Stimulated activated CD8-positive, alpha-beta memory T cell treated with anti-CD3 and anti-CD28 coated beads, Interleukin-4, amount 100 ng/mL, for 4 hours (primary cell): ENCODE measurements around the gene S100A13.
"Not testable (repeated sequence)": the region's sequence is repeated elsewhere in the genome, so short reads cannot be mapped to it uniquely, and the experiment has no call there.

ENCODE experiments used
- DNase-seq, 2 donors: peaks; one replicate each; pipeline ENCODE4 v3.0.0-alpha.2; 2020; ENCODE audit warnings: low read depth in 2 of 2, low spot score in 1 of 2

S100A13 gene

GRCh38 chr1:153648000-153648643 lies 20.8 kb upstream of the S100A13 start:
- no peak for DNase-seq

- DNase-seq = no peak
Measured at GRCh38 chr1:153647346-153647714, 20.0 kb upstream of the S100A13 start.

- DNase-seq = no peak
Measured at GRCh38 chr1:153646672-153647345, 19.5 kb upstream of the S100A13 start.

- DNase-seq = no peak
Measured at GRCh38 chr1:153643816-153644215, 16.5 kb upstream of the S100A13 start.

- DNase-seq = no peak
Measured at GRCh38 chr1:153643100-153643499, 15.8 kb upstream of the S100A13 start.

- no peak for DNase-seq
Measured at GRCh38 chr1:153642161-153642560, 14.9 kb upstream of the S100A13 start.

GRCh38 chr1:153640861-153641260 lies 13.6 kb upstream of the S100A13 start:
- DNase-seq = no peak

- not testable (repeated sequence) for DNase-seq
Measured at GRCh38 chr1:153640213-153640612, 12.9 kb upstream of the S100A13 start.

- no peak for DNase-seq
Measured at GRCh38 chr1:153639280-153639679, 12.0 kb upstream of the S100A13 start.

GRCh38 chr1:153638261-153638660 lies 11.0 kb upstream of the S100A13 start:
- DNase-seq = no peak

GRCh38 chr1:153636312-153636711 lies 9.0 kb upstream of the S100A13 start:
- DNase-seq = no peak

- DNase-seq = no peak
Measured at GRCh38 chr1:153635872-153636271, 8.6 kb upstream of the S100A13 start.

GRCh38 chr1:153633754-153634665 lies 6.7 kb upstream of the S100A13 start, which contains the start of gene CHTOP:
Gene CHTOP (plus strand): TSS chr1:153634066. CDS start chr1:153636589, 2,523 bp downstream.
- peak; percentile 90 to 92 for DNase-seq

- no peak for DNase-seq
Measured at GRCh38 chr1:153633161-153633753, 6.0 kb upstream of the S100A13 start.

GRCh38 chr1:153631047-153632022 lies 4.0 kb upstream of the S100A13 start:
- no peak for DNase-seq

- no peak for DNase-seq
Measured at GRCh38 chr1:153630384-153630783, 3.1 kb upstream of the S100A13 start.

- DNase-seq = no peak
Measured at GRCh38 chr1:153629971-153630370, 2.7 kb upstream of the S100A13 start.

- DNase-seq = no peak
Measured at GRCh38 chr1:153629343-153629665, 2.0 kb upstream of the S100A13 start.

- no peak for DNase-seq
Measured at GRCh38 chr1:153628638-153629342, 1.5 kb upstream of the S100A13 start.
